Stimulated activated naive CD4-positive, alpha-beta T cell (primary cell): Measurements from ENCODE around the gene RAD51B.
A peak's percentile ranks its signal among the peaks of the same experiment; 100 is the strongest.

Experiments
- DNase-seq, 6 experiments: peaks; one replicate each; lab custom pipeline; 2025; lab: John Stamatoyannopoulos, UW

RAD51B gene

GRCh38 chr14:68510201-68511128 lies 690.9 kb downstream of the RAD51B start:
- no peak for DNase-seq

- DNase-seq = no peak
Measured at GRCh38 chr14:68511129-68512047, 691.8 kb downstream of the RAD51B start.

- DNase-seq = no peak
Measured at GRCh38 chr14:68512088-68512487, 692.5 kb downstream of the RAD51B start.

- no peak for DNase-seq
Measured at GRCh38 chr14:68513137-68513536, 693.6 kb downstream of the RAD51B start.

- DNase-seq = no peak
Measured at GRCh38 chr14:68513838-68514607, 694.4 kb downstream of the RAD51B start.

- no peak for DNase-seq
Measured at GRCh38 chr14:68514608-68515194, 695.1 kb downstream of the RAD51B start.

- DNase-seq = no peak
Measured at GRCh38 chr14:68516342-68516741, 696.8 kb downstream of the RAD51B start.

- no peak for DNase-seq
Measured at GRCh38 chr14:68518166-68518565, 698.6 kb downstream of the RAD51B start.

- no peak for DNase-seq
Measured at GRCh38 chr14:68518761-68519670, 699.4 kb downstream of the RAD51B start.

GRCh38 chr14:68519671-68520187 lies 700.1 kb downstream of the RAD51B start:
- DNase-seq = peak in 1 of 6 experiments; percentile 20

- DNase-seq = no peak
Measured at GRCh38 chr14:68520637-68521556, 701.3 kb downstream of the RAD51B start.

- DNase-seq = no peak
Measured at GRCh38 chr14:68521557-68521901, 702.0 kb downstream of the RAD51B start.

GRCh38 chr14:68521961-68522509 lies 702.5 kb downstream of the RAD51B start:
- DNase-seq = no peak

GRCh38 chr14:68522510-68523325 lies 703.1 kb downstream of the RAD51B start:
- DNase-seq = no peak

- no peak for DNase-seq
Measured at GRCh38 chr14:68523326-68523610, 703.7 kb downstream of the RAD51B start.

GRCh38 chr14:68523989-68524725 lies 704.6 kb downstream of the RAD51B start:
- DNase-seq = no peak

- no peak for DNase-seq
Measured at GRCh38 chr14:68525516-68525915, 705.9 kb downstream of the RAD51B start.
